GM12875 (cell line): Measurements from ENCODE around the gene CDC42BPB.

Source experiments
- H3K4me3 ChIP-seq: one replicate; pipeline ENCODE4 v1.5.1; 2011; ENCODE audit warnings: low read depth, low read length, control low read depth
- CTCF ChIP-seq: IDR thresholded peaks from 2 replicates; pipeline ENCODE4 v1.5.1; 2011; ENCODE audit warnings: low read depth, mild to moderate bottlenecking, control low read depth, inconsistent platforms, low read length, moderate library complexity, borderline replicate concordance; ENCODE audit not compliant: insufficient read depth

The CDC42BPB gene

GRCh38 chr14:102942069-102942468 lies 115.3 kb downstream of the CDC42BPB start:
- no peak overlapping the region for H3K4me3 ChIP-seq
- no peak for TF ChIP-seq CTCF

GRCh38 chr14:102941419-102942011 lies 115.8 kb downstream of the CDC42BPB start:
- no peak overlapping the region for H3K4me3 ChIP-seq
- no peak for TF ChIP-seq CTCF

GRCh38 chr14:102940729-102941362 lies 116.5 kb downstream of the CDC42BPB start:
- TF ChIP-seq CTCF, result no peak
- H3K4me3 ChIP-seq, result no peak overlapping the region

GRCh38 chr14:102939820-102940561 lies 117.4 kb downstream of the CDC42BPB start:
- no peak for TF ChIP-seq CTCF

GRCh38 chr14:102939329-102939728 lies 118.0 kb downstream of the CDC42BPB start:
- no peak overlapping the region for H3K4me3 ChIP-seq
- no peak for TF ChIP-seq CTCF

More at GRCh38 chr14:102939820-102940561, 117.4 kb downstream of the CDC42BPB start:
- H3K4me3 ChIP-seq, result no peak overlapping the region

- no peak for TF ChIP-seq CTCF
Observed at GRCh38 chr14:102938191-102938590, 119.2 kb downstream of the CDC42BPB start.

More at GRCh38 chr14:102938191-102938590, 119.2 kb downstream of the CDC42BPB start:
- H3K4me3 ChIP-seq, result no peak overlapping the region
